Peyer's patch (tissue), 4 donors: ENCODE data around the gene ALG1.

Experiments
- POLR2A ChIP-seq, 2 donors: fragments of 450-650 bp; IDR thresholded peaks; one replicate each; pipeline ENCODE4 v1.5.1; 2017; ENCODE audit warnings: antibody characterized with exemption in 2 of 2, mild to moderate bottlenecking in 2 of 2, moderate library complexity in 2 of 2
- TF ChIP-seq, protein P1 (sequence below), 6 experiments: fragments of 450-650 bp in 4 of 6; fragments of 200-600 bp in 2 of 6; sonication (generic) in 1 of 6; IDR thresholded peaks; one replicate each; pipeline ENCODE4 v1.5.1; 2017 to 2019; ENCODE audit warnings: antibody characterized with exemption in 6 of 6, mild to moderate bottlenecking in 3 of 6, moderate library complexity in 1 of 6

DNA sequence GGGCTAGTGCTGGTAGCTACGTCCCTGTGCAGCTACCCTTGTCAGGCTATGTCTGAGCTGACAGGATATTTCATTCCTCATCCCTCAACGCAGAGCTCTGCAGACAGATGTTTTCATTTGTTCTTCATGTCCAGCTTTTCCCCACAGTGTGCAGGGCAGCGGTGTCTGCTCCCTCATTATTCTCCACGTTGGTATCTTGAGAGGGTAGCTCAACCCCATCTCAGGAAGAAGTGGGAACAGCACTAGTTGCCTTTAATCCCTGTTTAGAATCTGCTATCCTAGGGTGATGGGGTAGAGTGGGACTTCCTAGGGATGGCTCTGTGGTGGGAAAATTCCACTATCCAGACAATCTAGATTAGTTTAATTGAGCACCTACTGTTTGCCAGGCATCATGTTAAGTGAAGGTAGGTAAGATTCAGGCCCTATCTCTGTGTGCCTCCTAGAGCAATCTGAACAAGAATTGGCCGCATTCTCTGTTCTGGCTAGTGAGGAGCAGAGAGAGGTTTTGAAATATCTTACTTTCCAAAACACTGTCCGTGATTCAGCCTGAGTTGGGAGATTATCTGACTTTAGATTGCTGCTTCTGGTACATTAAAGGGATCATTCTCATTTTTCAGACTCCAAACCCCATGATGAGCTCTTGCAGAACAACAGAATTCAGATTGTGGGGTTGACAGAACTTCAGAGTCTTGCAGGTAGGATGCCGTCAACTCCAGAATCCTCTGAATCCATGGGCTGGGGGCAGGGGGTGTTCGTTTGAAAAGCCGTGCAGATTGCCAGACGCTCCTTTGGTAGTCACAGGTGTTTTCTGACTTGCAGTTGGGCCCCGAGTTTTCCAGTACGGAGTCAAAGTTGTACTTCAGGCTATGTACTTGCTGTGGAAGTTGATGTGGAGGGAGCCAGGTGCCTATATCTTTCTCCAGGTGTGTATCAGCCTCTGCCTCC, 963 bp downstream of the ALG1 start:
- TF ChIP-seq, protein P1, sequence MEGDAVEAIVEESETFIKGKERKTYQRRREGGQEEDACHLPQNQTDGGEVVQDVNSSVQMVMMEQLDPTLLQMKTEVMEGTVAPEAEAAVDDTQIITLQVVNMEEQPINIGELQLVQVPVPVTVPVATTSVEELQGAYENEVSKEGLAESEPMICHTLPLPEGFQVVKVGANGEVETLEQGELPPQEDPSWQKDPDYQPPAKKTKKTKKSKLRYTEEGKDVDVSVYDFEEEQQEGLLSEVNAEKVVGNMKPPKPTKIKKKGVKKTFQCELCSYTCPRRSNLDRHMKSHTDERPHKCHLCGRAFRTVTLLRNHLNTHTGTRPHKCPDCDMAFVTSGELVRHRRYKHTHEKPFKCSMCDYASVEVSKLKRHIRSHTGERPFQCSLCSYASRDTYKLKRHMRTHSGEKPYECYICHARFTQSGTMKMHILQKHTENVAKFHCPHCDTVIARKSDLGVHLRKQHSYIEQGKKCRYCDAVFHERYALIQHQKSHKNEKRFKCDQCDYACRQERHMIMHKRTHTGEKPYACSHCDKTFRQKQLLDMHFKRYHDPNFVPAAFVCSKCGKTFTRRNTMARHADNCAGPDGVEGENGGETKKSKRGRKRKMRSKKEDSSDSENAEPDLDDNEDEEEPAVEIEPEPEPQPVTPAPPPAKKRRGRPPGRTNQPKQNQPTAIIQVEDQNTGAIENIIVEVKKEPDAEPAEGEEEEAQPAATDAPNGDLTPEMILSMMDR (IDR thresholded peaks at IDR 0.05) = no peak
- TF ChIP-seq POLR2A (IDR thresholded peaks at IDR 0.05) = no peak
